Measurements from ENCODE around the gene DOK7.

The DOK7 gene

GRCh38 chr4:3416821-3417221 lies 46.3 kb upstream of the DOK7 start:
- TF ChIP-seq, protein P1, sequence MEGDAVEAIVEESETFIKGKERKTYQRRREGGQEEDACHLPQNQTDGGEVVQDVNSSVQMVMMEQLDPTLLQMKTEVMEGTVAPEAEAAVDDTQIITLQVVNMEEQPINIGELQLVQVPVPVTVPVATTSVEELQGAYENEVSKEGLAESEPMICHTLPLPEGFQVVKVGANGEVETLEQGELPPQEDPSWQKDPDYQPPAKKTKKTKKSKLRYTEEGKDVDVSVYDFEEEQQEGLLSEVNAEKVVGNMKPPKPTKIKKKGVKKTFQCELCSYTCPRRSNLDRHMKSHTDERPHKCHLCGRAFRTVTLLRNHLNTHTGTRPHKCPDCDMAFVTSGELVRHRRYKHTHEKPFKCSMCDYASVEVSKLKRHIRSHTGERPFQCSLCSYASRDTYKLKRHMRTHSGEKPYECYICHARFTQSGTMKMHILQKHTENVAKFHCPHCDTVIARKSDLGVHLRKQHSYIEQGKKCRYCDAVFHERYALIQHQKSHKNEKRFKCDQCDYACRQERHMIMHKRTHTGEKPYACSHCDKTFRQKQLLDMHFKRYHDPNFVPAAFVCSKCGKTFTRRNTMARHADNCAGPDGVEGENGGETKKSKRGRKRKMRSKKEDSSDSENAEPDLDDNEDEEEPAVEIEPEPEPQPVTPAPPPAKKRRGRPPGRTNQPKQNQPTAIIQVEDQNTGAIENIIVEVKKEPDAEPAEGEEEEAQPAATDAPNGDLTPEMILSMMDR (conservative IDR thresholded peaks at IDR 0.05; ENCODE audit: low read depth, low read length) = no peak
- no peak overlapping the region for H3K4me3 ChIP-seq (ENCODE audit: low read depth, low read length)
- no peak for DNase-seq (ENCODE audit: low read depth)

DNA sequence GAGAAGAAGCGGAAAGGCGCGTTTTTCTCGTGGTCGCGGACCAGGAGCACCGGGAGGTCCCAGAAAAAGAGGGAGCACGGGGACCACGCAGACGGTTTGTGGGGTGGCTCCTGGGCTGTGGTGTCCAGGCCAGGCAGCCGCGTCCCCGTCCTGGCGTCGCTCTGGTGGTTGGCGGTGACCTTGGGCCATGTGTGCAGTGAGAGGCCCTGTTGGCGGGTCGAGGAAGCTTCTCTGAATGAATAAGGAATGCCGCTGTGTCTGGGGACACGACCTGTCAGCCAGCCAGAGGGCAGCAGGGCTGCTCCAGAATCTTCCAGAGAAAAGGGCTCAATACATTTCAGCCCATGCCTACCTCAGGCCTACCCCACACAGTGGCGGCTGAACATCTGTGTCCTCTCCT lies 45.7 kb upstream of the DOK7 start:
- DNase-seq (ENCODE audit: low read depth) = no peak
- no peak overlapping the region for H3K4me3 ChIP-seq (ENCODE audit: low read depth, low read length)
- TF ChIP-seq, protein P1 (conservative IDR thresholded peaks at IDR 0.05; ENCODE audit: low read depth, low read length) = no peak

- TF ChIP-seq, protein P1 (conservative IDR thresholded peaks at IDR 0.05; ENCODE audit: low read depth, low read length) = peak; percentile 19
- no peak for DNase-seq (ENCODE audit: low read depth)
- H3K4me3 ChIP-seq (ENCODE audit: low read depth, low read length) = no peak overlapping the region
Measured at GRCh38 chr4:3418029-3418762, 44.9 kb upstream of the DOK7 start.

DNA sequence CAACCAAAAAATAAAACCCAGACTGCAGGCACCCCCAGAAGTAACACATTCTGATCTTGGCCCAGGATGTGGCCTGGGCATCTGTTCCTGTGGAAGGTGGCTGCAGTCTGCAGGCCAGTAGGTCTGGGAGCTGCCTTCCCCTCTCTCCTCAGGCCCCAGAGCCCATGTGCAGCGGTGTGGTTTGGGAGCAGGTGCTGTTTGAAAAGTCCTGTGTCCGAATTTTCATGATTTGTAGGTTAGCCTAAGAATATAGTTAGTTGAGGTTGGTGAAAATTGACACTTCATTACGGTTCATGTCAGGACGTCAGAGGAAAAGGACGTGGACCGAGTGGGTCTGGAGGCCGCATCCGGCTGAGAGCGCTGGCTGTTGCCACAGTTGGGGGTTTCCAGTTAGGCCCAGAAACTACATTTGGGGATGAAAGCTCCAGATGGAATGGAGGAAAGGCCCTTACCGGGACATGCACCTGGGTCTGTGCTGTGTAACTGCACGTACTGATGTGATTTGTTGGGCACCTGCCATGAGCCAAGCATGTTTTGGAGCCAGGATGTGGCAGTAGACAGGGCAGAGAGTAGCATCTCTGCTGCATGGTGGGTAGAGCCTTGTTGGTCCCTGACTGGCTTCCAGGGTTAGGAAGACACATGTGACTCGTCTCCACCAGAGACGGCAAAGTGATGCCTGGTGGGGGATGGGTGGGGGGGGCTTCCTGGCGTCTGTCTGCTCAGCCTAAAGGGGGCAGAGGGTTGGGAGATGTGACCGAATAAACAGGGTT lies 43.1 kb upstream of the DOK7 start:
- no peak for DNase-seq (ENCODE audit: low read depth)
- TF ChIP-seq, protein P1 (conservative IDR thresholded peaks at IDR 0.05; ENCODE audit: low read depth, low read length) = no peak
- no peak overlapping the region for H3K4me3 ChIP-seq (ENCODE audit: low read depth, low read length)

DNA sequence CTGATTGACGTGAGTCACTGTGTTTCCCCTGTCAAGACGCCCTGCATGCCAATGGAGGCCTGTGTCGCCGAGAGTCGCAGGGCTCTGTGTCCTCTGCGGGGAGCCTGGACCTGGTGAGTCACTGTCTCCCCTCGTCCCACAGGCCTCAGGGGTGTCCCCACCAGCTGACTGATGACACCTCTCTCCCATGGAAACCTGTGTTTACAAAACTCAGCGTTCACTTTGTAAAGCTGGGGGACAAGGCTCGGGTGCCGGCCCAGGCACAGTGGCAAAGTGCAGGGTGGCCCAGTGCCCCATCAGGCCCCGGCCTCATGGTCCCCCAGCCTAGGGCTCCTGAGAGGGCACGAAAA lies 42.5 kb upstream of the DOK7 start:
- DNase-seq (ENCODE audit: low read depth) = no peak
- no peak overlapping the region for H3K4me3 ChIP-seq (ENCODE audit: low read depth, low read length)
- TF ChIP-seq, protein P1 (conservative IDR thresholded peaks at IDR 0.05; ENCODE audit: low read depth, low read length) = no peak

DNA sequence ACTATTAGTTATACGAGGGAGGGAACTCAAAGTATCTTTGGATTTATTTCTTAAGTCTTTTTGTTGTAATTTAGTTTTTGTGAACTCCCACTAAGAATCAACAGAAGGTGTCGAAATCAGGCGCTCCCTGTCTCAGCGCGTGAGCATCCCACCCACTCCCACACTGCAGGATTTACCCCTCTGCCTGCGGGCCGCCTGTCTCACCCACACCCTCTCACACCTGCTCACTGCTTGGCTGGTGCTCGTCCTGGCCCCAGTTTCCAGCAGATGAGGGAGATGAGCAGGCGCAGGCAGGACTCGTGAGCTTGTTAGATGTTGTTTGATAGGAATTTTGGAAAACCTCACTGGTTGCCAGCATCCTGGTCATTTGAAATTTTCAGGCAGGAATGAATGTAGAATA lies 42.1 kb upstream of the DOK7 start:
- TF ChIP-seq, protein P1 (conservative IDR thresholded peaks at IDR 0.05; ENCODE audit: low read depth, low read length) = no peak
- no peak for DNase-seq (ENCODE audit: low read depth)
- H3K4me3 ChIP-seq (ENCODE audit: low read depth, low read length) = no peak overlapping the region
